ENCODE results near the gene THSD4.
A peak's percentile ranks its signal among the peaks of the same experiment; 100 is the strongest.

The THSD4 gene

GRCh38 chr15:71083349-71083748, 31.9 kb upstream of the THSD4 start:
- H3K9ac ChIP-seq (ENCODE audit: low read length) = no peak overlapping the region
- no peak overlapping the region for H3K27ac ChIP-seq (ENCODE audit: low read depth, low read length)
- peaks cover 18% of the 10 kb centered on the region for H3K4me1 ChIP-seq (ENCODE audit: control insufficient read depth, insufficient read depth, low read length)
- H3K27me3 ChIP-seq (ENCODE audit: control insufficient read depth, insufficient read depth, low read length) = peaks cover 60% of the 10 kb centered on the region
- H3K4me3 ChIP-seq (ENCODE audit: low read depth, low read length) = no peak overlapping the region
- no peaks in the 10 kb centered on the region for H3K9me3 ChIP-seq (ENCODE audit: control insufficient read depth, insufficient read depth, low read depth, low read length)
- H3K36me3 ChIP-seq (ENCODE audit: control insufficient read depth, insufficient read depth, low read length) = no peaks in the 10 kb centered on the region

GRCh38 chr15:71084264-71084663, 31.0 kb upstream of the THSD4 start:
- no peaks in the 10 kb centered on the region for H3K36me3 ChIP-seq (ENCODE audit: control insufficient read depth, insufficient read depth, low read length)
- H3K4me3 ChIP-seq (ENCODE audit: low read depth, low read length) = no peak overlapping the region
- peaks cover 60% of the 10 kb centered on the region for H3K27me3 ChIP-seq (ENCODE audit: control insufficient read depth, insufficient read depth, low read length)
- H3K9ac ChIP-seq (ENCODE audit: low read length) = no peak overlapping the region
- H3K9me3 ChIP-seq (ENCODE audit: control insufficient read depth, insufficient read depth, low read depth, low read length) = peaks cover 4% of the 10 kb centered on the region
- no peak overlapping the region for H3K27ac ChIP-seq (ENCODE audit: low read depth, low read length)
- peaks cover 18% of the 10 kb centered on the region for H3K4me1 ChIP-seq (ENCODE audit: control insufficient read depth, insufficient read depth, low read length)

- Histone ChIP-seq H3K4me1 (ENCODE audit: control insufficient read depth, insufficient read depth, low read length) (peaks cover 18% of the 10 kb centered on the region), H3K27ac (ENCODE audit: low read depth, low read length) (no peak overlapping the region), H3K4me3 (ENCODE audit: low read depth, low read length) (peak overlapping the region; percentile 17; the same call in 1 of the 2 replicates), H3K27me3 (ENCODE audit: control insufficient read depth, insufficient read depth, low read length) (peaks cover 63% of the 10 kb centered on the region), H3K9ac (ENCODE audit: low read length) (no peak overlapping the region), H3K9me3 (ENCODE audit: control insufficient read depth, insufficient read depth, low read depth, low read length) (peaks cover 4% of the 10 kb centered on the region), H3K36me3 (ENCODE audit: control insufficient read depth, insufficient read depth, low read length) (no peaks in the 10 kb centered on the region)
These were observed 29.5 kb upstream of the THSD4 start for GRCh38 chr15:71085809-71086208.

GRCh38 chr15:71088155-71088554, 27.1 kb upstream of the THSD4 start:
- H3K4me1 ChIP-seq (ENCODE audit: control insufficient read depth, insufficient read depth, low read length) = peaks cover 18% of the 10 kb centered on the region
- H3K4me3 ChIP-seq (ENCODE audit: low read depth, low read length) = no peak overlapping the region
- H3K36me3 ChIP-seq (ENCODE audit: control insufficient read depth, insufficient read depth, low read length) = no peaks in the 10 kb centered on the region
- no peak overlapping the region for H3K27ac ChIP-seq (ENCODE audit: low read depth, low read length)
- no peak overlapping the region for H3K9ac ChIP-seq (ENCODE audit: low read length)
- H3K27me3 ChIP-seq (ENCODE audit: control insufficient read depth, insufficient read depth, low read length) = peaks cover 64% of the 10 kb centered on the region
- peaks cover 4% of the 10 kb centered on the region for H3K9me3 ChIP-seq (ENCODE audit: control insufficient read depth, insufficient read depth, low read depth, low read length)

- H3K27ac ChIP-seq (ENCODE audit: low read depth, low read length) = no peak overlapping the region
- H3K36me3 ChIP-seq (ENCODE audit: control insufficient read depth, insufficient read depth, low read length) = no peaks in the 10 kb centered on the region
- H3K4me1 ChIP-seq (ENCODE audit: control insufficient read depth, insufficient read depth, low read length) = peaks cover 18% of the 10 kb centered on the region
- peaks cover 59% of the 10 kb centered on the region for H3K27me3 ChIP-seq (ENCODE audit: control insufficient read depth, insufficient read depth, low read length)
- no peak overlapping the region for H3K4me3 ChIP-seq (ENCODE audit: low read depth, low read length)
- H3K9me3 ChIP-seq (ENCODE audit: control insufficient read depth, insufficient read depth, low read depth, low read length) = peaks cover 4% of the 10 kb centered on the region
- H3K9ac ChIP-seq (ENCODE audit: low read length) = no peak overlapping the region
These were observed 26.6 kb upstream of the THSD4 start for GRCh38 chr15:71088683-71089082.

GRCh38 chr15:71089801-71090200, 25.5 kb upstream of the THSD4 start:
- H3K36me3 ChIP-seq (ENCODE audit: control insufficient read depth, insufficient read depth, low read length) = no peaks in the 10 kb centered on the region
- peaks cover 49% of the 10 kb centered on the region for H3K27me3 ChIP-seq (ENCODE audit: control insufficient read depth, insufficient read depth, low read length)
- H3K4me3 ChIP-seq (ENCODE audit: low read depth, low read length) = no peak overlapping the region
- H3K4me1 ChIP-seq (ENCODE audit: control insufficient read depth, insufficient read depth, low read length) = peaks cover 17% of the 10 kb centered on the region
- H3K9me3 ChIP-seq (ENCODE audit: control insufficient read depth, insufficient read depth, low read depth, low read length) = peaks cover 4% of the 10 kb centered on the region
- no peak overlapping the region for H3K27ac ChIP-seq (ENCODE audit: low read depth, low read length)
- no peak overlapping the region for H3K9ac ChIP-seq (ENCODE audit: low read length)

GRCh38 chr15:71091601-71092000, 23.7 kb upstream of the THSD4 start:
- H3K27ac ChIP-seq (ENCODE audit: low read depth, low read length) = no peak overlapping the region
- H3K4me3 ChIP-seq (ENCODE audit: low read depth, low read length) = no peak overlapping the region
- peaks cover 32% of the 10 kb centered on the region for H3K27me3 ChIP-seq (ENCODE audit: control insufficient read depth, insufficient read depth, low read length)
- peaks cover 4% of the 10 kb centered on the region for H3K9me3 ChIP-seq (ENCODE audit: control insufficient read depth, insufficient read depth, low read depth, low read length)
- H3K36me3 ChIP-seq (ENCODE audit: control insufficient read depth, insufficient read depth, low read length) = no peaks in the 10 kb centered on the region
- H3K9ac ChIP-seq (ENCODE audit: low read length) = no peak overlapping the region
- no peaks in the 10 kb centered on the region; the same call in 1 of the 2 replicates for H3K4me1 ChIP-seq (ENCODE audit: control insufficient read depth, insufficient read depth, low read length)

GRCh38 chr15:71092056-71092600, 23.1 kb upstream of the THSD4 start:
- Histone ChIP-seq H3K4me1 (ENCODE audit: control insufficient read depth, insufficient read depth, low read length) (no peaks in the 10 kb centered on the region), H3K4me3 (ENCODE audit: low read depth, low read length) (no peak overlapping the region), H3K9ac (ENCODE audit: low read length) (no peak overlapping the region), H3K36me3 (ENCODE audit: control insufficient read depth, insufficient read depth, low read length) (no peaks in the 10 kb centered on the region), H3K9me3 (ENCODE audit: control insufficient read depth, insufficient read depth, low read depth, low read length) (peaks cover 4% of the 10 kb centered on the region), H3K27ac (ENCODE audit: low read depth, low read length) (no peak overlapping the region), H3K27me3 (ENCODE audit: control insufficient read depth, insufficient read depth, low read length) (peaks cover 26% of the 10 kb centered on the region)

- no peak overlapping the region for H3K4me3 ChIP-seq (ENCODE audit: low read depth, low read length)
- no peak overlapping the region for H3K9ac ChIP-seq (ENCODE audit: low read length)
- peaks cover 16% of the 10 kb centered on the region; the same call in 1 of the 2 replicates for H3K27me3 ChIP-seq (ENCODE audit: control insufficient read depth, insufficient read depth, low read length)
- H3K27ac ChIP-seq (ENCODE audit: low read depth, low read length) = no peak overlapping the region
- H3K9me3 ChIP-seq (ENCODE audit: control insufficient read depth, insufficient read depth, low read depth, low read length) = peaks cover 4% of the 10 kb centered on the region
- H3K36me3 ChIP-seq (ENCODE audit: control insufficient read depth, insufficient read depth, low read length) = no peaks in the 10 kb centered on the region
- no peaks in the 10 kb centered on the region for H3K4me1 ChIP-seq (ENCODE audit: control insufficient read depth, insufficient read depth, low read length)
These were observed 21.9 kb upstream of the THSD4 start for GRCh38 chr15:71093054-71094024.

GRCh38 chr15:71094137-71094536, 21.1 kb upstream of the THSD4 start:
- Histone ChIP-seq H3K4me3 (ENCODE audit: low read depth, low read length) (no peak overlapping the region), H3K4me1 (ENCODE audit: control insufficient read depth, insufficient read depth, low read length) (no peaks in the 10 kb centered on the region), H3K27me3 (ENCODE audit: control insufficient read depth, insufficient read depth, low read length) (peaks cover 16% of the 10 kb centered on the region; the same call in 1 of the 2 replicates), H3K36me3 (ENCODE audit: control insufficient read depth, insufficient read depth, low read length) (no peaks in the 10 kb centered on the region), H3K27ac (ENCODE audit: low read depth, low read length) (no peak overlapping the region), H3K9ac (ENCODE audit: low read length) (no peak overlapping the region), H3K9me3 (ENCODE audit: control insufficient read depth, insufficient read depth, low read depth, low read length) (no peaks in the 10 kb centered on the region)

GRCh38 chr15:71096676-71097075, 18.6 kb upstream of the THSD4 start:
- Histone ChIP-seq H3K4me1 (ENCODE audit: control insufficient read depth, insufficient read depth, low read length) (no peaks in the 10 kb centered on the region), H3K27me3 (ENCODE audit: control insufficient read depth, insufficient read depth, low read length) (peaks cover 12% of the 10 kb centered on the region; the same call in 1 of the 2 replicates), H3K9me3 (ENCODE audit: control insufficient read depth, insufficient read depth, low read depth, low read length) (no peaks in the 10 kb centered on the region), H3K9ac (ENCODE audit: low read length) (no peak overlapping the region), H3K36me3 (ENCODE audit: control insufficient read depth, insufficient read depth, low read length) (no peaks in the 10 kb centered on the region), H3K4me3 (ENCODE audit: low read depth, low read length) (no peak overlapping the region), H3K27ac (ENCODE audit: low read depth, low read length) (no peak overlapping the region)

Measured in HUES6 (cell line).